ENCODE measurements around the gene CFAP410.

The CFAP410 gene

GRCh38 chr21:44350773-44351481, 11.7 kb upstream of the CFAP410 start:
- no peak overlapping the region for H3K4me3 ChIP-seq (ENCODE audit: low read depth, low read length)
- no peak for TF ChIP-seq CTCF (IDR thresholded peaks at IDR 0.05; ENCODE audit: insufficient read depth, low read depth, low read length, missing control alignments)
- no peak for DNase-seq (ENCODE audit: low read depth)

- no peak for TF ChIP-seq CTCF (IDR thresholded peaks at IDR 0.05; ENCODE audit: insufficient read depth, low read depth, low read length, missing control alignments)
- no peak for DNase-seq (ENCODE audit: low read depth)
- H3K4me3 ChIP-seq (ENCODE audit: low read depth, low read length), result no peak overlapping the region
Observed at GRCh38 chr21:44349847-44350772, 10.9 kb upstream of the CFAP410 start.

GRCh38 chr21:44349416-44349846, 10.2 kb upstream of the CFAP410 start:
- H3K4me3 ChIP-seq (ENCODE audit: low read depth, low read length), result no peak overlapping the region
- DNase-seq (ENCODE audit: low read depth), result no peak
- no peak for TF ChIP-seq CTCF (IDR thresholded peaks at IDR 0.05; ENCODE audit: insufficient read depth, low read depth, low read length, missing control alignments)

GRCh38 chr21:44348861-44349260, 9.7 kb upstream of the CFAP410 start:
- no peak for TF ChIP-seq CTCF (IDR thresholded peaks at IDR 0.05; ENCODE audit: insufficient read depth, low read depth, low read length, missing control alignments)

GRCh38 chr21:44347911-44348451, 8.8 kb upstream of the CFAP410 start:
- H3K4me3 ChIP-seq (ENCODE audit: low read depth, low read length), result no peak overlapping the region
- no peak for DNase-seq (ENCODE audit: low read depth)
- no peak for TF ChIP-seq CTCF (IDR thresholded peaks at IDR 0.05; ENCODE audit: insufficient read depth, low read depth, low read length, missing control alignments)

More at GRCh38 chr21:44348861-44349260, 9.7 kb upstream of the CFAP410 start:
- DNase-seq (ENCODE audit: low read depth), result no peak
- H3K4me3 ChIP-seq (ENCODE audit: low read depth, low read length), result no peak overlapping the region

- no peak for TF ChIP-seq CTCF (IDR thresholded peaks at IDR 0.05; ENCODE audit: insufficient read depth, low read depth, low read length, missing control alignments)
- no peak for DNase-seq (ENCODE audit: low read depth)
- no peak overlapping the region for H3K4me3 ChIP-seq (ENCODE audit: low read depth, low read length)
Observed at GRCh38 chr21:44345495-44345894, 6.3 kb upstream of the CFAP410 start.

All from GM12865 (cell line).